COLO668 (cell line): ENCODE measurements around the gene HHEX.
"Not testable (repeated sequence)": the region's sequence is repeated elsewhere in the genome, so short reads cannot be mapped to it uniquely, and the experiment has no call there.

ENCODE experiments used
- DNase-seq: peaks from one replicate; lab custom pipeline; 2025; ENCODE audit not compliant: unreplicated experiment; lab: John Stamatoyannopoulos, UW

Gene HHEX

DNA sequence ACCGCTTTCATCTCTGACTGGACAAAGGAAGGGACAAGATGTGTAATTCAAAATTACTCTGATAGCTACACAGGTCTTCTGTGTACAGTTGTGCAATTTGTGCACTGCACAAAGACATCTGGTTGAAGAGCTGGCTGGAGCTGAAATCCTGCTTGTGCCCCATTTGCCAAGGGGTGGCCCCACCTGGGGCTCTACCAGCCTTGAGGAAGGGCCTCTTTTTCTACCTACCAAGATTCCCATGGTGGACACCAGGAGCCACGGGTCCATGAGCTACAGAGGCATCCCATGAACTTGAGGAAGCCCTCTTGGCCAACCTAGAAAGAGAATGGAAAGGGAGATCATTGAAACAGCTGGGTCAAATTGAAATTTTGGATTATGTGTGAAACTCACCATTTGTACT is 43.2 kb downstream of the HHEX start:
- DNase-seq = no peak

DNA sequence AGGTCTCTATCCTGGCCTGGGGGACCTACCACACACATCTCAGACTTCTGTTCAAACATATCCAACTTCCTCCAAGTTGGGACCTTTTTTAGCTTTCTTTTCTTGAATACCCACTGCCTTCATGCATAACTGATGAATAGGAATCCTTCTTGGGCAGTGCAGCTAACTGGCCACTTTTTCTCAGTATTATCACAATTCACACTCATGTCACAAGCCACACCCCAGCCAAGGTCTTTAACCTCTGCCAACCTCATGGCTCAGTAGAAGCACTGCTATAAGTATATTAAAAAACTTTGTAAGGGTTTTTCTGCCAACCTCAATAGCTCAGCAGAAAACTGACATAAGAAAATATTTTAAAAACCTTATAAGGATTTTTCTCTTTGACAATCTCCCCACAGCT is 44.5 kb downstream of the HHEX start:
- no peak for DNase-seq

DNA sequence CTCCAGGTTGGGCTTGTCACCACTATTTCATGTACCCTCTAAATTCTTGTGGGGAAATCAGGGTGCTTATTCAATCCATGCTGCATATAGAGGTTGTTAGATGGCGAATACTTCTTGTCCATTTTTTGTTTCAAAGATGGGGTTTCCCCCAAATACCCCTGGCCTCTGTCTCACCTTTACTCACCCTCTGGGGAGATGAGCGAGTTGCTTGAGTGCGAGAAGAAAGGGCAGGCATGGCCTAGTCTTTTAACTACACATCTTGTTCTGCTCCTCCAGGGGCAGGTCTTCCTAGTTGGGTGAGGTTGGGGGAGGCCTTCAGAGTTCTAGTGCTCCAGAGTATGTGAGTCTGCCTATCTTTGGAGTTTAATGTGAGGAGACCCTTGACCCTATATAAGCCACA is 46.2 kb downstream of the HHEX start:
- DNase-seq = no peak

DNA sequence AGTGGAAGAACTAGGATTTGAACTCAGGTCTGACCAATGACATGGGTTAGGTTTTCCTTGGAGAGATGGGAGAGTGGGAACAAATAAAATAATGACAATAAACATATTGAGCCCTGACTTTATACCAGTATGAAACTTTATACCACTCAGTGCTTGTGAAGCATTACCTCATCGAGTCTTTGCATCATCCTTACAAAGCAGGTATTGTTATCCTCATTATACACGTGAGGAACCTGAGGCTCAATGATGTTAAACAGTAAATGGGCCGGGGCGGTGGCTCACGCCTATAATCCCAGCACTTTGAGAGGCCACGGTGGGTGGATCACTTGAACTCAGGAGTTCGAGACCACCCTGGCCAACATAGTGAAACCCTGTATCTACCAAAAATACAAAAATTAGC is 47.7 kb downstream of the HHEX start:
- no peak for DNase-seq

DNA sequence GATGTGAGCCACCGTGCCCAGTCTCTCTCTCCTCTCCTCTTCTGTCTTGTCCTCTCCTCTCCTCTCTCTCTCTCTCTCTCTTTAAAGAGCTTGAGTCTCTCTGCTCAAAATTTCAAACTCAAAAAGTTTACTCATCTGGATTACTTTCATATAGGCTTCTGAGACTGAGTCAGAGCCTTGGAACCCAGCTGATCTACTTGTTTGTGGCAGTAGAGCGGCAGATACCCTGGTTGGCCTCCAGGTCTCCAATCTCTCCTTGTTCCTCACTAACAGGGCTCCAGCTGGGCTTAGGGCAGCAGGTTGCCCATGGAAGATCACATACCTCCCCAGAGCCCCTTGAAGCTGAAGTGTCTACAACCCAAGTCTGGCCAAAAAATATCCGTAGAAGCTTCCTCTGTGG is 51.0 kb downstream of the HHEX start:
- DNase-seq = no peak

DNA sequence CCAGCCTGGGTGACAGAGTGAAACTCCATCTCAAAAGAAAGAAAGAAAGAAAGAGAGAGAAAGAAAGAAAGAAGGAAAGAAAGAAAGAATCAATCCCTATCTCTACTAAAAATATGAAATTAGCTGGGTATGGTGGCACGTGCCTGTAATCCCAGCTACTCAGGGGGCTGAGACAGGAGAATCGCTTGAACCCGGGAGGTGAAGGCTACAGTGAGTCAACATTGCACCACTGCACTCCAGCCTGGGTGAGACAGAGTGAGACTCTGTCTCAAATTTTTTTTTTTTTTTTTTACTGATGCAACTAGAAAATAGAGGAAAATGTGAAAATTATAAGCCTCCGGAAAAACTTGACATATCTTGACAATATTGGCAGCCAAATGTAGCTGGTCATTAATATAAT is 52.0 kb downstream of the HHEX start:
- not testable (repeated sequence) for DNase-seq

DNA sequence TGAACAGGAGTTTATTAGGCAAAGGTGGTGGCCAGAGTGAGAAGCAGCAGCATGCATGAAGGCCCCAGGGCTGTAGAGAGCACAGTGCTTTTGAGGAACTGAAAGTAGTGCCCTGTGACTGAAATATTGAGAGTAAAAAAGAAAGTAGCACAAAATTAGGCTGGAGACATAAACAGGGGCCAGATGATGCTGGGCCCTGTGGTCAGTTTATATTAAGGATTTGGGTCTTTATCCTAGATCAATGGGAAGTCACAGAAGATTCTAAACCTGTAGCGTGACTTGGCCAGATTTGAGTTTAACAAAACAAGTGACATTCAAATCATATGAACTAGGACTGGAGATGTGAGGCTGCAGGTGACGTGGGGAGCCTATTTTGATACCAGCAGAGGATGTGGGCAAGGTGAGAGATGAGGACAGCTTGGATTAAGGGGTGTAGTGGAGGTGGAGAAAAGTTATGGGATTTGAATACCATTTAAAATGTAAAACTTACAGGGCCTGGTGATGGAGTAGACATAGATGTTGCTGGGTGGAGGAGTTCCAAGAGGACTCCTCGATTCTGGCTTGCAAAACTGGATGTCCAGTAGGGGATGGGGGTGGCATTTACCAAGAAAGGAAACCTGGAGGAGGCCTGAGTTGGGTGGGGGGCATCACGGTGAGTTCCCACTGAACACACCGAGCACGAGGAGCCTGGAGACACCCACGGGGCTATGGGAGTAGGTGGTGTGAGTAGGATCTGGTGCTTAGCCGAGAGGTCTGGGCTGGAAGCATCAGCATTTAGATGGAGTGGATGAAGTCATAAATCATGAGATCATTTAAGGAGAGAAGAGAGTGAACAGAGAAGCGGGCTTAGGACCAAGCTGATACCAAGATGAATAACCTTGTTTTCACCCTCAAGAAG is 52.8 kb downstream of the HHEX start:
- no peak for DNase-seq
